SH-SY5Y (cell line): ENCODE measurements around the gene ADAMTS2.

ENCODE experiments used
- GATA2 ChIP-seq: IDR thresholded peaks from 2 replicates; pipeline ENCODE4 v1.6.1; 2011; ENCODE audit warnings: mild to moderate bottlenecking, low read depth, low read length
- GATA3 ChIP-seq: IDR thresholded peaks from 2 replicates; pipeline ENCODE4 v1.6.1; 2011; ENCODE audit warnings: low read depth, mild to moderate bottlenecking, low read length, moderate library complexity

The ADAMTS2 gene

DNA sequence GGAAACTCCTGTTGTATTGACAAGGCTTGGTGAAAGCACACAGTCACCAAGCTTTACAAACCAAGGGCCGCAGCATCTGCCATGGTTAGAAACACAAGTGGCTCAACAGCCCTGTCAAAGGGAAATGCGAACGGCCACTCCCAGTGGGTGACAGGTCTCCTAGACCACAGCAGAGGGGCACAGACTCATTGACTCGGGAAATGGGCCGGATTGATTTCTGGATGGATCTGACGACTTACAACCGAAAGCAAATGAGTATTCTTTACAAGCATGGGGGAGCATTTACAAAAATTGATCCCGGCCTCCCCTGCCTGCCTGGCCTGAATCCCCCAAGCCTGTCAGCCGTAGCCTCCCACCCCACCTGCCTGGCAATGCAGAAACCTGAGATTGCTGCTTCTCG is 48.2 kb downstream of the ADAMTS2 start:
- TF ChIP-seq GATA2, result no peak
- no peak for TF ChIP-seq GATA3

- TF ChIP-seq GATA3 (no peak), GATA2 (no peak)
Measured at GRCh38 chr5:179296150-179296821, 49.0 kb downstream of the ADAMTS2 start.

DNA sequence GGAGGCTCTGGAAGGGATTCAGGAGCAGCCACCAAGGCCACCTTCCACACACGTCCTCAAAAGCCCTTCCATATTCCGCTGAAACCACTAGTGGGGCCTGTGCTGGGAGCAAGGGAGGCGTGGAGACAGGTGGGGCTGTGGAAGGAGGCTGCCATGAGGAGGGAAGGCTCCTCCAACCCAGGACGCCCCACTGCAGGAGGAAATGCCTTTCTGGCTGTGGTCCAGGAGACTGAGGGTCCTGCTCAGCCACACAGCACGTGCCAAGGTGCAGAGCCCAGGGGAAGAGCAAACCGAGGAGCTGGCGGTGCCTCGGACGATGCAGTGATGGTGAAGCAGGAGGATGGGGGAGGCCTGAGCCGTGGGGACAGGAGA is 49.5 kb downstream of the ADAMTS2 start:
- TF ChIP-seq GATA2 (no peak), GATA3 (no peak)

- TF ChIP-seq GATA3 (no peak), GATA2 (no peak)
Measured at GRCh38 chr5:179294891-179295777, 50.1 kb downstream of the ADAMTS2 start.

DNA sequence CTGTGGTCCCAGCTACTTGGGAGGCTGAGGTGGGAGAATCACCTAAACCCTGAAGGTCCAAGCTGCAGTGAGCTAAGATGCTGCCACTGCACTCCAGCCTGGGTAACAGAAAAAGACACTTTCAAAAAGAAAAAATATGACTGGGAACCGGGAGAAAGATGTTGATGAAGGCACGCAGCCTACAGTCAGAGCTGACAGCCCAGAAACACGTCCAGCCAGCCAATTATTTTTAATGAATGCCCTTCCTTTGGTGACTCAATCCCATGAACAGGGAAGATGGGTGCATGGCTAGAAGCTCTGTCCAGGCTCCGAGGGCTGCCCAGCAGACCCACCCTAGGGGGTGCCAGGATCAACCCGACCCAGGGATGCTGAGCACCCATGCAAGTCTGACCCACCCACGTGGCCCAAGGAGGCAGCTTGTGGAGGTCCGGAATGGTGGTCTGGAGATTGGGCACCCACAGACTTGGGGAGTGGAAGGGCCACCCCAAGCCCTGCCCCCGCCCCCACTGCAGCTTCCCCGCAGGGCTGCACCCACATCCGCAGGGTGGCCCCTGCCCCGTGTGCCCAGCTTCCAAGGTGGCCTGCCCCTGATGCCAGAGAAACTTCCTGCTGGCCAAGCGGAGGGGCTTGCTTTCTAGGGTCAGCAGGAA is 51.0 kb downstream of the ADAMTS2 start:
- TF ChIP-seq GATA3, result no peak
- TF ChIP-seq GATA2, result no peak

DNA sequence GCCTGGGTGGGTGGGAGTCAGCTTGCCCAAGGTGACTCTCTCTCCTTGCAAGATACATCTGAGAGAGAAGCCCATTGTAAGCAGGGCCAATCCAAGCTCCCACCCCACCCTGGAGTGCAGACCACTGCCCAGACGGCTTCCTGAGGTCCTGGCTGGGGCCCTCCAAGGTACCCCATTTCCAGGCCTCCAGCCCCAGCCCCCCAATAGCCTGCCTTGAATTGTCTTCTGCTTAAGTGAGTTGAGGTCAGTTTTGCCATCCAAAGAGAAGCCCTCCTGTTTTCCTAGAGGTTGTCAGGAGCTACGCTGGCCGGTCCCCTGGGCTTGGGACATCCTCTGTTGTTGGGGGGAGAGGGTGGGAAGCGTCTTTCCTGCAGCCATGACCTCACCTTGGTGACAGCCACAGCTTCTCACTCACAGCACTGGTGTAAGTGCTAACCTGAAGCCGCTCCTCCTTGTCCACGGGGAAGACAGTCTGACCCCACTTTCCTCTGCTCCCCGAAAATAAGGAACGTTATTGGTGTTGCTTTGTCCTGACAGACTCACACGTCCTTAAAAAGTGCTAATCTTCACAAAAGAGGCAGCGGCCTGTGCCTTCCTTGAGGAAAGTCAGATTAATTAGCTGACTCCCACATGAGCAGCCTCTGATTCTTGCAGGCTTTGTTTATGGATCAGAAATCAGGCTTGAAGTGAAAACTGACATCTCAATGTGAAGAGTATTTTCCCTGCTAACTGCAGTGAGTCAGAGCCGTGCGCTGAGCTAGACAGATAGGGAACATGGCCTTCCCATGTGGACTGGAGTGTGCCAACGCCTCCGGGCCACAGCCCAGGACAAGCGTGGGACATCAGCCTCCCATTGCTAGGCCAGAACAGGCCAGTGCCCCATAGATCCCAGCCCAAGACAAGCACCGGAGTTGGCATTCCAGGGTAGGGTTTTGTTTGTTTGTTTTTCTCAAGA is 52.3 kb downstream of the ADAMTS2 start:
- no peak for TF ChIP-seq GATA2
- TF ChIP-seq GATA3, result no peak

- TF ChIP-seq GATA3 (no peak), GATA2 (no peak)
Measured at GRCh38 chr5:179292202-179292601, 53.1 kb downstream of the ADAMTS2 start.

GRCh38 chr5:179290681-179291540 is 54.4 kb downstream of the ADAMTS2 start:
- no peak for TF ChIP-seq GATA2
- no peak for TF ChIP-seq GATA3

DNA sequence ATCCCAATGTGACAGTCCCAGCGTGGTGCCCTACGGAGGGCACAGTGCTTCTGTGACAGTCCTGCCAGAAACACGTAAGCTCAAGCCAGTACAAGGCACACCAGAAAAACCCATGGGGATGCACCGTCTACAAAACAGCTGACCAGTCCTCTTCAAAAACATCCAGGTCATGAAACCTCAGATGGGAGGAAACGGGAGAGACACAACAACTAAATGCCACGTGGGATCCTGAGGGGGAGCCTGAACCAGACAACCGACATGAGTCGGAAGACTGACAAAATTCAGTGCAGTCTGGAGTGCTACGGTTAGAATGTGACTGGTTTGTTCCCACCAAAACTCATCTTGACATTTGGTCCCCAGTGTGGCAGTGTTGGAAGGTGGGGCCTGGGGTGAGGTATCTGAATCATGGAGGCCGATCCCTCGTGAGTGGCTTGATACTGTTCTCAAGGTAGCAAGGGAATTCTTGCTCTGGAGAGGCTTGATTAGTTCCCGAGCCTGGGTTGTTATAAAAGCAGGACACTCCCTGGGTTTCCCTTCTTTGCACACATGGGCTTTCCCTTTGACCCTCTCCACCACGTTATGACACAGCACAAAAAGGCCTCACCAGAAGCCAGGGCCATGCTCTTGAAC is 55.4 kb downstream of the ADAMTS2 start:
- TF ChIP-seq GATA3 (no peak), GATA2 (no peak)

DNA sequence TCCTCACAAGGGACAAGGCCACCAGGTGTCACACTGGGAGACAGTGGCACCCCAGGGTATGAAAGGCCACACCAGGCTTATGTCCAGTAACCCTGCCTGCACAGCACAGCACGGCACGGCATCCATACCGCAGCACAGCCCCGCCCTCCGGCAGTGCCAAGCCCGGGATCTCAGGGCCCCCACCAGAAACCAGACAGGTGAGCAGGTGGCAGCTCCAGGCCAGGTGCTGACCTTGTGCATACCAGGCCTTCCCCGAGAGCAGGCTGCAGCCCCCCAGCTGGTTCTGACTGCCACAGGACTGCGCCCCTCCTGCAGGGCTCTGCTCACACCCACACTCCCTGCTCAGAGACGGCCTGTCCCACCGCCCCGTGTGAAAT is 56.5 kb downstream of the ADAMTS2 start:
- no peak for TF ChIP-seq GATA2
- TF ChIP-seq GATA3, result no peak

- no peak for TF ChIP-seq GATA3
- TF ChIP-seq GATA2, result no peak
Measured at GRCh38 chr5:179288101-179288808, 57.0 kb downstream of the ADAMTS2 start.

- TF ChIP-seq GATA3, result no peak
- no peak for TF ChIP-seq GATA2
Measured at GRCh38 chr5:179287631-179288030, 57.6 kb downstream of the ADAMTS2 start.
